Left ventricle myocardium superior (tissue), 1 donor: ENCODE data around the gene WWOX. TPM values are rescaled to one million over a fixed set of nuclear protein-coding genes. Genes with fewer than 3 reads are reported as not detected.
A peak's percentile ranks its signal among the peaks of the same experiment; 100 is the strongest.

Experiments
- ATAC-seq: fragments of 200-7000 bp; cut with Tn5 transposase; one replicate; pipeline ENCODE4 v1.9.1; 2020; ENCODE audit warnings: mild to moderate bottlenecking, moderate library complexity
- DNase-seq: peaks from one replicate; pipeline ENCODE4 v3.0.0-alpha.2; 2020
- intact Hi-C: fragments of 100-400 bp; cut with micrococcal nuclease; formaldehyde crosslinking; loops from one replicate; pipeline ENCODE4 v1.11.0; 2022
- total RNA-seq: library from RNA; stranded (reverse); fragmentation: NEBNext Ultra II Directional; extraction: Animal tissue kit (Norgen Biotek cat#: 25700); gene quantifications from one replicate; pipeline ENCODE4 v1.2.1, GENCODE V29; 2021
- donor health status: DM: no; HTN: yes; CAD: no; lungs with severe emphysema.

The WWOX gene
- total RNA-seq, 1 donor from 2014 or later = 12.8 TPM

DNA sequence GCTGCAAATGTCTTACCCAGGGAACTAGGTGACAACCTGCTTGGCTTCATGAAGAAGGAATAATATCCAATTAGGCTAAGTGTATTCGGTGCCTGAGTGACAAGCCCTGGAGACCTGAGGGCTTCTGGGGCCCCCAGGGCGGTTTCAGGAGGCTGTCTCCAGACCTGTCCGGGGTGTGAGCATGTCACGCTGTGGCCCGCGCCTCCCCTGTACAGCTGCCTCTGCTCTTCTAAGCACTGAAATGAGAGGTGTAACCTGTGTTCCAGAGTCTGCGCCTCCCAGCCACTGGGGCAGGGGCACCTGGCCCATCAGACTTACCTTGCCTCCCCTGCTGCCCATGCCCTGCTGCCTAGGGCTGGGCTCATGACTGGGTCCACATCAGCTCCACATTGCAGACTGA is 114.3 kb downstream of the WWOX start:
- intact Hi-C loops = no loop called here
- ATAC-seq (no peak), DNase-seq (no peak)

DNA sequence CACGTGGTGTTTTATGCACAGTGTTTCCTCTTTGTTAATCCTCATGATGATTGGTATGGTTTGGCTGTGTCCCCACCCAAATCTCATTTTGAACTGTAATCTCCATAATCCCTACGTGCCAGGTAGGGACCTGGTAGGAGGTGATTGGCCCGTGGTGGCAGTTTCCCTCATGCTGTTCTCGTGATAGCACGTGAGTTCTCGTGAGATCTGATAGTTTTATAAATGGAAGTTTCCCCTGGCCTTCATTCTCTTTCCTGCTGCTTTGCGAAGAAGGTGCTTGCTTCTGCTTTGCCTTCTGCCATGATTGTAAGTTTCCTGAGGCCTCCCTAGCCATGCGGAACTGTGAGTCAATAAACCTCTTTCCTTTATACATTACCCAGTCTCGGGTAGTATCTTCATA is 115.8 kb downstream of the WWOX start:
- intact Hi-C loops = no loop called here
- DNase-seq (no peak), ATAC-seq (no peak)

DNA sequence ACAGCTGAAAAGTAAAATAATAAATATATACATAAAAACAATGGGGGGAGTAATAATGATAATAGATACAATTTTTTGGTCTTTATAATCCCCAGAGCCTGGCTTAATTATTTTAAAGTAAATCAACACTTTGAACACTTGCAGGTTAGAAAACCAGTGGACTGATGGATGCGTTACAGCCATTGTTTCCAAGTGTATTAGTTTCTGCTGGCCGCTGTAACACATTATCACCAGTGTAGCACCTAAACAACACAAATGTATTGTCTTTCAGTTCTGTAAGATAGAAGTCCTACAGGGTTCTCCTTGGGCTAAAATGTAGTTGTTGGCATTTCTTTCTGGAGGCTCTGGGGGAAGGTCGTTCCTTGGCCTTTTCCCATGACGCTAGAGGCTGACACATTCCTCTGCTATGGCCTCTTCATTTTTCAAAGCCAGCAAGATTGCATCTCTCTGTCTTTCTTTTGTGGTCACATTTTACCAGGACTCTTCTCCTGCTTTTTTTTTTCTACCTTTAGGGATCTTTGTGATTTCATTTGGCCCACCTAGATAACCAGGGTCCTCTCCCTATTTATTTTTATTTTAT is 116.8 kb downstream of the WWOX start:
- intact Hi-C loops = no loop called here
- DNase-seq = no peak
- ATAC-seq = no peak

DNA sequence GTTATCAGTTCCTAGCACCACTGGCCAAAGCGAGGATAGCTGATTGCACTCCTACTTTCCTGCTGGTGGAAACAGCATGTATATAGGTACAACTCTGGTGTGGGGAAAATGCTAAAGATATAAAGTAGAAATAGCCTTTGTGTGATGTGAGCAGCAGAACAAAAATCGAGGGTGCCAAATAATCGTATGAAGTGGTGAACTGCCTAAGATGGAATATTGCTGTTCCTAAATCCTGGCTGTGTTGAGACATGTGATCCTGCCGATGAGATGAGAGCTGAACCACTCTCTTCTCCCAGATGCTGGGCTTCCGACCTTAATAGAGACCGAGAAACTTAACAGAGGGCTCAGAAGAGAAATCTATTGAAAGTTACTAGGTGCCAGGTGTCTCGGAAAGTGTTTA is 117.8 kb downstream of the WWOX start:
- intact Hi-C loops = no loop called here
- ATAC-seq (no peak), DNase-seq (no peak)

DNA sequence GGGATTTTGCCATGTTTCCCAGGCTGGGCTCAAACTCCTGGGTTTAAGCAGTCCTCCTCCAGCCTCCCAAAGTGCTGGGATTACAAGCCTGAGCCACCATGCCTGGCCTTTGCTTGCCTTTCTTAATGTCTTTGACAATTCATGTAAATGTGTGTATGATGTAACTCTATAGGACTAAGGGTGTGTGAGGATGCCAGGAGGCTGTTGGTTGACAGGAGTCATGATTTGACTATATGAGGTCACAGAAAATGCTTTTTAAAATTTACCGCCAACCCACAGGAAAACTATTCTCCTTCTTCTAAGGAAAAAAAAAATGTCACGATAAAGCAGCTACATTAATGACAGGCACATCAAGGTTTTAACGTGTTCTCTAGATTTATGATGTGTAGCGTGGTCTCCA is 118.8 kb downstream of the WWOX start:
- no peak for DNase-seq
- intact Hi-C loops = no loop called here
- ATAC-seq = no peak

DNA sequence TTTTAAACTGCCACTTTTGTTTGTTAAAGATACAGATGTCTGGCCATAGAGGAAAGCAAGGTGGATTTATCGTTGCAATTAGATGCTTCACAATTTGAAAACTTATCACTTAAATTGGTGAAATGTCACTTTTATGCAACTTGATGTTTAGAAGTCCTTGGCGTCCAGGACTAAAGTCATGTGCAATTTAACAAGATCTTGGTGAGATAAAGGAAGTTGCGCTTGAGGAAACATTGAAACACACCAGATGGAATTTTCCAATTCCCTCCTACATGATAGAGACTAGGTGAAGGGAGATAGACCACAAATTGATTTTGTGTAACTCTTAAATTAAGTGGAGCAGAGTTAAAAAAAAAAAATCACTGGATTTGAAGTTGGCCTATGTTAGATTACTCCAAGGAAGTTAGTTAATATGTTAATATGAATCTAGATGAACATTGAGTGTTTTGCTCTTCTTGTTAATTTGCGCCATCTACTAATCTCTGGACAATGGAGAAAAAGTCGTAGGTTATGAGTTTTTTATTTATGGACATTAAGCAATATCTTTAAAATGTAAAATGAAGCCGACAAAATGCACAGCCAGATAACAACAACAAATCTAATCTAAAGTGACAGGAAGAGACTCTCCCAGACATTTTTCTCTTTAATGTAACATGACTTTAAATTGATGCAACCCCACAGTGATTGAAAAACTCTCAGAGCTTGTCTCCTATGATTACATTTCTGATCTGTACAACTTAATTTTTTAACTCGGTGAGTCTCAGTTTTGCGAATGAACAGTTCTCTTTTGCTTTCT is 119.6 kb downstream of the WWOX start:
- no peak for DNase-seq
- ATAC-seq = no peak
- intact Hi-C loops = no loop called here

DNA sequence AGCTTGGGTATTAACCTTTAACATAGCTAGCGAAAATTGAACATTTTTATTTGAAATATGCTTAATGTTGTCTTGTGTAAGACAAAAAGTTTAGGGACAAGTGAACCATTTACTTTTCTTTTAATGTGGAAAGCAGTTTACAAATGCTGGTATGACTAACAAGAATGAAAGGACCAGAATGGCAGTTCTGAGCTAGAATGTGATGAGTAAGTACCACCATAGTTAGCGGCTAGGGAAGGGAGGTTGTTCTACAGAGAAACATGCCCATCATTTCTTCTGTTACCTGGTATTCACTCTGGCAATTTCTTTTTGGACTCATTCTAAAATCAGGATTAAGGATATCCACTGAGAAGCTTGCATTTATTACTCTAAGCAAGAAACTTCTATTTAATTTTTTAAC is 121.1 kb downstream of the WWOX start:
- intact Hi-C loops = no loop called here
- ATAC-seq (no peak), DNase-seq (no peak)

DNA sequence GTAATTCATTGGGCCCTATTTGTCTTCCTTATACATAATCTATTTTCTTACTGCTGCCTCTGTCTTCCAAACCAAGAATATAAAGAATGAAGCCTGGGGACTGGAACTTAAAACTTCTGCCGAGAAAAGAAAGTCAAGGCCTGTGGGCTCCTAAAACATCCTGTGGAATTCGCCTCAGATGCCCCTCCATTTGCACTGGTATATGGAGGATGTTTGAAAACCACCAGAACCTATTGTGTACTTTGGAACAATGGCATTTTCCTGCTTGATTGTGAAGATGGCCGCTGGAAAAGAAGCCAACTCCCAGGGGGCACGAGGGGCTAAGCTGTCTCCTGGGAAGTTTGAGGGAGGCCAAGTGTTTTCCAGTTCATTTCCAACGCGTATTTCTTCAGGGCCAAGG is 122.4 kb downstream of the WWOX start:
- intact Hi-C loops = no loop called here
- ATAC-seq (no peak), DNase-seq (no peak)

DNA sequence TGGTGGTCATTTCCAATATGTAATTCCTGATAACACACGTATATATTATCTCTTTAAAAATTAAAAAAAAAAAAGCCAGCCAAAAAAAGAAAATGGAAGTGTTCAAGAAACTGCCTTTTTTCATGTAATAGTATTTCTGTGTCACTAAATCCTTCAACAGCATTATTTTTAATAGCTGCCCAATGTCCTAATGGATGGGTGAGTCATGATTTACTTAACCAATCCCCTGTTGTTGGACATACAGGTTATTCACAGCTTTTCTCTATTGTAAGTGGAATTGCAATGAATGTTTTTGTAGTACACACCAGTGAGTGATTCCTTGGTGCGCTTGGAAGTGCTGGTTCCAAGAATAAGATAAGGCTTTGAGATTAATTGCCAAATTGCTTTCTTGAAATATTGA is 124.9 kb downstream of the WWOX start:
- intact Hi-C loops = no loop called here
- DNase-seq = no peak
- no peak for ATAC-seq

DNA sequence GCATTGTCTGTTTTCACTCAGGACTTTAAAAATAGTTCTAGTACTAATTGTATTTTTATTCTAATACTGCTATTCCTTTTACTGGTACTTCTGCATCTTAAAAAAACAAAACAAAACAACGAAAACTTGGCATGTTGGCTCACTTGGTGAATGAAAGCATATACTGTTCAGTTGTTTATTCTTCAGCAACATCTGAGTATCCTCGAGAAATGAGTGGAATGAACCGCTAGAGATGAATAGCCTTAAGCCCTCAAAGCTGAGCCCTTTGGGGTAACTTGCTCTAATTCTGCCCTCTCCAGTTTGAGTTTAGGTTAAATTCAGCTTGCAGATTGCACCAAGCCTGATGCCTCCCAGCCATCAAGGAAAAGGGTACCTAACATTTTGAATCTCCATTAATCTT is 126.5 kb downstream of the WWOX start:
- intact Hi-C loops = no loop called here
- DNase-seq = no peak
- ATAC-seq = no peak

DNA sequence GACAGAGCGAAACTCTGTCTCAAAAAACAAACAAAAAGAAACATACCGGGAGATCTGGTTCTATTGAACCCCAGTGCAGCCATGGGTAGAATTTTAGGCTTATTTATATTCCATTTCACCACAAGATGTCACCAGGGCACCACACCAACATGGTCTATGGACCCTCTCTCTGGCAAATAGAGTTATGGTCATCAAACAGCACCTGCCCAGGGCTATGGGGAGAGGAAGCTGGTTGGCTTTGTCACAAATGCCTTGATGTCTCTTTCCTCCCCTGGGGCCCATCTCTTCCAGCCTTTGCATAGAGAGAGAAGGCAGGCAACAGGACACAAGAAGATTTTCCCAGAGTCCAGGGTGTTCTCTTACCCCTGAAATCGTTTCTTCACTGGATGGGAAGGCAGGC is 128.4 kb downstream of the WWOX start:
- DNase-seq (no peak), ATAC-seq (no peak)
- intact Hi-C loops = no loop called here

DNA sequence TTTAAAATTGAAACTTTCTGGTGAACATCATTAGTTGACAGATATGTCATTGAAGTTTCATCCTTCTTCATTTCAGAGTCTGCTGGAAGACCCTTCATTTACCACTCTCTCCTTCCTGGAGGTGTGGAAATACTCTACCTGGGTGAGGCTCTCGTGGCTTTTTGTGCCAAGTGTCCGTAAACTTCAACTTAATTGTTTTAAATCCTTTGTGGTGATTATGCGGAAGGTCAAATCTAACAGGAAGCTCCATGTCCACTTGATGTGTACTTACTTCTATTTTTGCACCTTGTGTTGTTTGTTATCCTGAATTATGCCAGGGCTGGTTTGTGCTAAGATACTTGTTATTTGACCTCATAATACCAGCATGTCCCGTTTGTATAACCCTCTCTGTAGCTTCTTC is 129.2 kb downstream of the WWOX start:
- ATAC-seq (no peak), DNase-seq (no peak)
- intact Hi-C loops = no loop called here

DNA sequence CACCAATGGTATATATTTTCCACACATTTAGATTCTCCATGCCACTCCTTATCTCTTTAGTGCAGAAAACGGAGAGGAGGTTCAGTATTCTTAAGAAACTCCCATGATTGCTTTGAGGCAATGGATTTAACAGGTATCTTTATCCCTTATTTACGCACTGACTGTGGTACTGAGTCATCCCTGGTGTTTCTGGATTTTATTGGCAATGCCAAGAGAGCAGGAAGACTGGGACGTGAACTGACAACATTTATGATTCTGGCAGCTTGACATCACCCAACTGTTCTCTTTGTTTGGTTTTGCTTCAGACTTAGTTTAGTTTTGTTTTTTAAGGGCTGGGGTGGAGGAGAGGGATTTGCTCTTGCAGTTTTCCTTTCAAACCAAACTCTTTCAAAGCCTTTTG is 131.4 kb downstream of the WWOX start:
- intact Hi-C loops = no loop called here
- DNase-seq = no peak
- ATAC-seq = no peak

DNA sequence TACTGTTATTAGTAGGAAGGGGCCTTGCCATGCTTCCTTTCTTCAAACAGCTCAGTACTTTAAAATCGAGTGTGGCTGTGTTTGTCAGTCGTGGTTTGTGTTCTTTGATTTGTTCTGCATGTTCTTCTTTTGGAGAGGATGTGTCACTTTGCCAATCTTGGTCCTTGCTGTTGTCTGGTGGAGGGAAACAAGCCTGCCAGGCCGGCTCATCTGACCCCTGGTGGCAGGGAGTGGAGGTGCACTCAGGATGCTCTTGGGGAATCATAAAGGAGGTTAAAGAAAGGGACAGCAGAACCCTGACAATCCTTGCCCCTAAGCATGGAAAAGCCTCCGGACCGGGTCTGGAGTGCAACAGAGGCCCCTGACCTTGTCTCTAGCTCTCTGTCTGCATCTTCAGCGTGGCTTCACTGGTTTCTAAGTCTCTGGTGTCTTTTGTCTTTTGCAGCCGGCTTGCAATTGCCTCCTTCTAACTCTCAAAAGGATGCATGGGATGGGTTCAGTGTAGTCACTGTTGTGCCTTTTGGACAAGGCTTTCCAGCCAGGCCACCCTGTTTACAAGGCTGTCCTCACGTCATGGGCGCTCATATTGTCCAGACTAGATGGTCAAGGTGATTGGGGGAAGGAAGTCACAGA is 135.8 kb downstream of the WWOX start:
- peak; percentile 75 for DNase-seq
- intact Hi-C loops = loop anchor here (5.0 kb wide), 1 partner anchor 108 kb away; no protein-coding TSS in a partner anchor

DNA sequence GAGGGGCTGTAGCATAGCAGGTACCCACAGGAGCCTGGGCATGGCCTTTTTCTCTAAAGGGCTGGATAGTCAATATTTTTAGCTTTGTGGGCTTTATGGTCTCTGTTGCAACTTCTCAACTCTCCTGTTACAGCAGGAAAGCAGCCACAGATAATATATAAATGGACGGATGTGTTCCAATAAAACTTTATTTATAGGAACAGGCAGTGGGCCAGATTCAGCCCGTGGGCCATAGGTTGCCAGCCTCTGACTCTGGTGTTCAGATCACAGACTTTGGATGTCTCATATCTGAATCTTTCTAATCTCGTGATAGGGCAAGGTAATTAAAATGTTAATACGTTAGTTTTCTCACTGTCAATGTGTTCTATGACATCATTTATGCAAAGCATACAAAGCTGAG is 136.4 kb downstream of the WWOX start:
- no peak for ATAC-seq
- no peak for DNase-seq
- intact Hi-C loops = loop anchor here (5.0 kb wide), 1 partner anchor 109 kb away; no protein-coding TSS in a partner anchor

More for the DNA sequence above, 135.8 kb downstream of the WWOX start:
- peak; percentile 52 for ATAC-seq

DNA sequence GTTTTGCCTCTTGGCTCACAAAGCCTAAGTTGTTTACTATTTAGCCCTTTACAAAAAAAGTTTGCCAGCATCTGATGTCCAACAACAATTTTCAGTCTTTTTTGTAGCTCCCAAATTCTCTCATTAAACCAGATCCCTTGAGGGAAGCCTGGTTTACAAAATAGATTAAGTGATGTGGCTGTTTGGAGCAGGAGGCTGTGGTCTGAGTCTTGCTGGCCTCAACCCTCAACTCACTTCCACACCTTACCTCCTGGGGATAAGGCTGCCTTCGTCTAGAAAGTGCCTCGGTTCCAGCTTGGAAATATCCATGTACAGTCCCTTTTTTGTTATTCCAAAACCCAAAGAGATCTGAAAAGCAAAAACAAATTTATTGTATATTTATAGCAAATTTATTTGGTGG is 138.4 kb downstream of the WWOX start:
- ATAC-seq = peak; percentile 72

DNA sequence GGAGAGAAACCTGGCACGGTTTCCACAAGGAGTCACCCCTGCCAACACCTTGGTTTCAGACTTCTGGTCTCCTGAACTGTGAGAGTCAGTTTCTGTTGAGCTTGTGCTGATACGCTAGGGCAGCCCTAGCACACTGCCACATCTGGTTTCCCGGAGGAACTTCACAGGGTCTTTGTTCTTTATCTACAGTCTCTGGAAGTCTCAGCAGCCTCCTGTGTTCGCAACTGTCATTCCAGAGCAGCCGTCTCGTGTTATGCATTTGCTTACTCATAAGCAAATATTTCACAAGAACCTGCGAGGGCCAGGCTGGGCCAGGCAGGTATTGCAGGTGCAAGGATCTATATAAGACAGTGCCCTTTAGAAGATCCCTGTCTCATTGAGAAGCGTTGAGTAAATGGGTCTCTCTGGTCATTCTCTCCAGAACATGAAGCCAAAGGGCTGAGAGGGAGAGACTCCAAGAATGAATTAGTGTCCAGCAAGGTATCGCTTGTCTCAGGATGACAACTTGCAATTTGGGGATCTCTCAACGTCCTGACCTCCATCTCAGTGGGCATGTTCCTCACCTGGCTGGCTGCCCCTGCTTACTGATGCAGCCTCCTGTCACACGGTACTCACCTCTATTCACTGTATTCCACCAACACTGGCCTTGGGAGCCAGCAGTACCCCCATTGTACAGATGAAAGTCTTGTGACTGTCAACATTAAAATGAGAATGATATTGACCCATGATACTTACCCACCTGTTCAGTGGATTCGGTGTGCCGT is 141.2 kb downstream of the WWOX start:
- DNase-seq = no peak
- intact Hi-C loops = no loop called here
- no peak for ATAC-seq

More for the DNA sequence above, 138.4 kb downstream of the WWOX start:
- intact Hi-C loops = loop anchor here (5.0 kb wide), 1 partner anchor 111 kb away; no protein-coding TSS in a partner anchor
- DNase-seq = no peak

DNA sequence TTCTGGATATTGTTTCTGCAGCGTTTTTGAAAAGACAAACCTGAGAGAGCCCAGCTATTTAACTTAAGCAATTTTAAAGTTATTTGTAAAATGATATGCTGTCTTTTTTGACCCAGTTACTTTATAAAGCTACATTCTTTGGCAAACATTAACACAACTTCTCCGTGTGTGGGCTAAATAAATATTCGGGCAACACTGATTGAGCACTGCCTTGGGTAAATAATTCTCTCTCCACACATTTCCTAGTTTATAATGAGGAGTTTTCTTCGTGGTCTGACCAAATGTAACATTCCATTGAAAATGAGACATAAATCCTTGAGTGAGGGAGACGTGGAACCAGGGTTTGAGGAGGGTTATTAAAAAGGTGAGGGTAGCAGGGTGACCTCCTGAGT is 142.8 kb downstream of the WWOX start:
- ATAC-seq (no peak), DNase-seq (no peak)
- intact Hi-C loops = no loop called here

DNA sequence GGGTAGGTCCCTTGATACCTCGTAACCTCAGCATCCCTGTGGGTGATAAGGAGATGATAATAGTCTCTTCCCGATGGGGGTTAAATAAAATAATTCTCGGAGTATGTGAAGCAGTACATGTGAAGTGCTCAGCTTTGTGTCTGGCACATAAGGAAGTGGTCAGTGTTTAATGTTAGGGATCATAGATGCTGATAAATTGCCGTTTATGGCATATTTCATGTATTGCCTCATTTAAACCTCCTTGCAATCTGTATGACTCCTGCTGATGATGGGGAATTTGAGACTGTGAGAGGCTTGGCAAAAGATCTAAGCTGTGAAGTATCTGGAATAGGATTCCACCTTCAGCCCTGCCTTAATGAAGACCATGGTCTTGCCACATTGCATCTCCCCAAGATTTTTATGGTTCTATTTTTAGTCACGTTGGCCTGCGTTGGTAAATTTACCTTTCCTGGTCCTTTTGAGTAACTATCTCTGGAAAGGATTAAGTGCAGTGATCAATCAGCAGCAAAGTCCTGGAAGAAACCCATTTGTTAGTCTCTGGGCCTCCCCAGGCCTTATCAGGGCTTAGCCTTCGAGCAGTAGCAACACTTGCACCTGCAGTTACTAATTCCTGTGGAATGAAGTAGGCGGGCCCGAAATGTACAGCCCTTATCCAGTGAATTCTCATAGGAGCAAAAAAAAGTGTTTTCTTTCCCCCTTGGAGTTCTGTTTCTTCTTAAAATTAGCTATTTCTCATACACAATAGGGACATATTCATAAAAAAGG is 144.9 kb downstream of the WWOX start:
- ATAC-seq (no peak), DNase-seq (no peak)
- intact Hi-C loops = no loop called here
